K562 (cell line): ENCODE measurements around the gene C4orf51. TPM values are rescaled to one million over a fixed set of nuclear protein-coding genes. Genes with fewer than 3 reads are reported as not detected.

Source experiments
- ATAC-seq: fragments of 200-7000 bp; cut with Tn5 transposase; 3 replicates; pipeline ENCODE4 v1.9.1; 2020; ENCODE audit warnings: moderate library complexity
- BruUV-seq: library from RNA; stranded (reverse); fragments of 400-500 nt; replicated peaks from 2 replicates; lab custom pipeline; 2021; lab: Mats Ljungman, UMichigan
- CTCF ChIA-PET: fragments of 300-600 bp; formaldehyde crosslinking; extraction: SDS; loops from one replicate; lab custom pipeline; 2021; ENCODE audit warnings: low intra/inter-chr PET ratio; lab: Yijun Ruan, JAX
- POLR2A ChIA-PET: fragments of 300-600, 350-650 bp; sonication (Branson Sonifier 250); formaldehyde crosslinking; extraction: SDS; loops from one replicate; lab custom pipeline; 2021; ENCODE audit warnings: antibody characterized with exemption, inconsistent platforms; lab: Yijun Ruan, JAX
- DNase-seq, 4 experiments: peaks; one replicate each; pipeline versions ENCODE4 v3.0.0 to v3.0.0-alpha.2; 2011 to 2018; ENCODE audit warnings: low spot score in 3 of 4, mixed read lengths in 3 of 4; ENCODE audit errors: extremely low read depth in 1 of 4
- FAIRE-seq: peaks from 2 replicates; lab custom pipeline; 2011; peaks lifted over from hg19 to GRCh38; lab: Jason Lieb, UNC
- H2AFZ ChIP-seq: 2 replicates; pipeline ENCODE4 v1.6.0; 2011; ENCODE audit warnings: low read depth, low read length, control low read depth, inconsistent platforms
- H3K27ac ChIP-seq: fragments of 200-600 bp; 3 replicates; pipeline ENCODE4 v1.8.0; 2011; ENCODE audit warnings: low read depth, mild to moderate bottlenecking, control low read depth, inconsistent platforms, low read length, moderate library complexity, mixed read lengths; ENCODE audit errors: extremely low read depth
- H3K27me3 ChIP-seq, 2 experiments: fragments of 300-600 bp in 1 of 2; 2 replicates in 1 of 2; 3 replicates in 1 of 2; pipeline versions ENCODE4 v1.6.0 to v1.8.0; 2011; ENCODE audit warnings: inconsistent platforms in 2 of 2, low read length in 2 of 2, mild to moderate bottlenecking in 1 of 2, mixed read lengths in 1 of 2, moderate library complexity in 1 of 2; ENCODE audit not compliant: control insufficient read depth in 2 of 2, insufficient read depth in 2 of 2
- H3K36me3 ChIP-seq: fragments of 300-600 bp; 3 replicates; pipeline ENCODE4 v1.8.0; 2011; ENCODE audit warnings: mild to moderate bottlenecking, low read length, inconsistent platforms; ENCODE audit not compliant: control insufficient read depth, insufficient read depth
- H3K4me1 ChIP-seq, 2 experiments: fragments of 200-600 bp in 1 of 2; replicated peaks in 1 of 2; 2 replicates in 1 of 2; 3 replicates in 1 of 2; pipeline versions ENCODE4 v1.5.1 to v1.8.0; 2011; ENCODE audit warnings: inconsistent platforms in 2 of 2, low read length in 2 of 2, mild to moderate bottlenecking in 1 of 2, mixed read lengths in 1 of 2, moderate library complexity in 1 of 2; ENCODE audit not compliant: control insufficient read depth in 2 of 2, insufficient read depth in 2 of 2
- H3K4me2 ChIP-seq: 2 replicates; pipeline ENCODE4 v1.6.1; 2011; ENCODE audit warnings: low read length, control low read depth, inconsistent platforms, mixed read lengths; ENCODE audit not compliant: insufficient read depth
- H3K4me3 ChIP-seq: fragments of 200-600 bp; sonication (generic), shearing (Covaris generic); 2 replicates; pipeline ENCODE4 v1.5.1; 2016; ENCODE audit warnings: control low read depth, inconsistent platforms
- H3K79me2 ChIP-seq: fragments of 200-600 bp; 3 replicates; pipeline ENCODE4 v1.8.0; 2011; ENCODE audit warnings: low read length, inconsistent platforms; ENCODE audit not compliant: control insufficient read depth, insufficient read depth
- H3K9ac ChIP-seq, 2 experiments: 2 replicates each; pipeline versions ENCODE4 v1.6.0 to v1.6.1; 2011; ENCODE audit warnings: low read depth in 2 of 2, low read length in 2 of 2, control low read depth in 1 of 2, inconsistent platforms in 1 of 2, mild to moderate bottlenecking in 1 of 2, mixed read lengths in 1 of 2; ENCODE audit not compliant: insufficient read depth in 1 of 2
- H3K9me1 ChIP-seq: one replicate; pipeline ENCODE4 v1.6.0; 2011; ENCODE audit warnings: inconsistent platforms, mild to moderate bottlenecking, low read length, moderate library complexity; ENCODE audit not compliant: control insufficient read depth, insufficient read depth
- H3K9me3 ChIP-seq: replicated peaks from 2 replicates; pipeline ENCODE4 v1.5.1; 2011; ENCODE audit warnings: low read depth, low read length, inconsistent platforms; ENCODE audit not compliant: control insufficient read depth, insufficient read depth
- H4K20me1 ChIP-seq: replicated peaks from 2 replicates; pipeline ENCODE4 v1.6.1; 2011; ENCODE audit warnings: low read length, inconsistent platforms, mixed read lengths; ENCODE audit not compliant: control insufficient read depth, insufficient read depth
- ATF3 ChIP-seq, 2 experiments: fragments of 450-650 bp in 1 of 2; sonication (generic) in 1 of 2; formaldehyde crosslinking in 1 of 2; IDR thresholded peaks in 1 of 2; conservative IDR thresholded peaks in 1 of 2; 2 replicates each; pipeline versions ENCODE4 v1.6.1 to v1.8.1; 2016 to 2023; ENCODE audit warnings: mild to moderate bottlenecking in 2 of 2, moderate library complexity in 2 of 2, inconsistent platforms in 1 of 2, missing genetic modification reagents in 1 of 2
- EP400 ChIP-seq: fragments of 450-650 bp; IDR thresholded peaks from 2 replicates; pipeline ENCODE4 v1.6.1; 2017; ENCODE audit warnings: antibody characterized with exemption, mild to moderate bottlenecking, moderate library complexity
- FOXJ2 ChIP-seq: fragments of 200-800 bp; sonication (Bioruptor generic); IDR thresholded peaks from 2 replicates; pipeline ENCODE4 v1.6.1; 2016; ENCODE audit warnings: missing genetic modification characterization, missing compliant biosample characterization
- GTF3C2 ChIP-seq: IDR thresholded peaks from 3 replicates; pipeline ENCODE4 v1.6.1; 2011; ENCODE audit warnings: borderline replicate concordance, mild to moderate bottlenecking, moderate library complexity; ENCODE audit not compliant: insufficient read length; ENCODE audit errors: extremely low read depth
- HLTF ChIP-seq: fragments of 450-650 bp; IDR thresholded peaks from 2 replicates; pipeline ENCODE4 v1.6.1; 2016
- HNRNPUL1 ChIP-seq: fragments of 200-400 bp; formaldehyde crosslinking; IDR thresholded peaks from 2 replicates; pipeline ENCODE4 v1.6.1; 2017; ENCODE audit warnings: low read length
- NBN ChIP-seq: fragments of 450-650 bp; IDR thresholded peaks from 2 replicates; pipeline ENCODE4 v1.6.1; 2016; ENCODE audit warnings: low read depth, mild to moderate bottlenecking
- SLC30A9 ChIP-seq: fragments of 250-450 bp; sonication (Bioruptor Pico); IDR thresholded peaks from 2 replicates; pipeline ENCODE4 v1.8.0; 2022; ENCODE audit warnings: mild to moderate bottlenecking, moderate library complexity
- TSHZ1 ChIP-seq: fragments of 250-450 bp; sonication (Bioruptor Pico); IDR thresholded peaks from 2 replicates; pipeline ENCODE4 v1.4.0; 2020; ENCODE audit warnings: mild to moderate bottlenecking, moderate library complexity
- ZC3H4 ChIP-seq: sonication (generic); formaldehyde crosslinking; IDR thresholded peaks from 2 replicates; pipeline ENCODE4 v1.9.0; 2021; ENCODE audit warnings: missing genetic modification reagents, borderline replicate concordance
- ZNF124 ChIP-seq: sonication (generic); formaldehyde crosslinking; IDR thresholded peaks from 2 replicates; pipeline ENCODE4 v1.8.1; 2022; ENCODE audit warnings: missing genetic modification reagents
- ZNF165 ChIP-seq: fragments of 250-450 bp; sonication (Bioruptor Pico); IDR thresholded peaks from 2 replicates; pipeline ENCODE4 v1.4.0; 2020; ENCODE audit warnings: borderline replicate concordance
- ZNF239 ChIP-seq: fragments of 250-450 bp; sonication (Bioruptor Pico); IDR thresholded peaks from 2 replicates; pipeline ENCODE4 v1.4.0; 2020; ENCODE audit warnings: mild to moderate bottlenecking
- ZNF551 ChIP-seq: fragments of 250-450 bp; sonication (Bioruptor Pico); IDR thresholded peaks from 2 replicates; pipeline ENCODE4 v1.5.0; 2021; ENCODE audit warnings: mild to moderate bottlenecking, moderate library complexity
- ZNF707 ChIP-seq: fragments of 250-450 bp; sonication (Bioruptor Pico); conservative IDR thresholded peaks from 2 replicates; pipeline ENCODE4 v1.8.0; 2022; ENCODE audit warnings: inconsistent platforms, mild to moderate bottlenecking, moderate library complexity
- ZNF780A ChIP-seq: fragments of 250-450 bp; sonication (Bioruptor Pico); IDR thresholded peaks from 2 replicates; pipeline ENCODE4 v1.5.0; 2021; ENCODE audit warnings: mild to moderate bottlenecking
- WGBS: fragments of 100-300 bp; shearing (Covaris generic); methylation state at CpG from one replicate; pipeline ENCODE4 v1.1.6; 2016; ENCODE audit warnings: low coverage, mixed read lengths; ENCODE audit not compliant: insufficient coverage; ENCODE audit errors: missing lambda C conversion rate; 5-methylcytosine and 5-hydroxymethylcytosine counted together
- in situ Hi-C: fragments of 300-500 bp; cut with MboI; formaldehyde crosslinking; loops from 4 replicates; pipeline ENCODE4 v1.15.0; 2018; ENCODE audit warnings: inconsistent platforms, mixed read lengths
- intact Hi-C: fragments of 100-400 bp; cut with micrococcal nuclease; formaldehyde crosslinking; loops from 2 replicates; pipeline ENCODE4 v1.14.2; 2022
- polyA plus RNA-seq, 8 experiments: library from polyadenylated mRNA; depleted of rRNA in 4 of 8; stranded (reverse) in 5 of 8; unstranded in 3 of 8; fragments of >200 nt; fragmentation: Nextera tagmentation in 2 of 8; fragmentation: Illumina TruSeq in 1 of 8; extraction: Ambion mirVana in 2 of 8; extraction: Trizol in 1 of 8; gene quantifications; 2 replicates each; pipeline versions ENCODE4 v1.2.1 to v1.2.3, GENCODE V29; 2011 to 2014; ENCODE audit warnings: inconsistent platforms in 1 of 8, missing spikeins in 1 of 8
- total RNA-seq, 7 experiments: library from RNA; depleted of rRNA in 6 of 7; stranded (reverse); fragments of >200 nt in 6 of 7; fragmentation: Illumina TruSeq in 2 of 7; extraction: Trizol in 2 of 7; gene quantifications; 2 replicates each; pipeline versions ENCODE4 v1.2.1 to v1.2.3, GENCODE V29; 2011 to 2021; ENCODE audit warnings: low replicate concordance in 1 of 7

The C4orf51 gene
- total and polyA plus RNA-seq, 9 of the 15 experiments (the other 6 are each of a cell fraction or from before 2014, with no cell fraction given) = not detected

- no peak for TF ChIP-seq TSHZ1 (CRISPR knock-in tag)
- no peak for TF ChIP-seq ZNF551 (CRISPR knock-in tag)
- no peak for TF ChIP-seq HLTF
These were observed 29.9 kb downstream of the C4orf51 start (continued) for GRCh38 chr4:145709843-145710242.

- ChIA-PET POLR2A (no interaction called here), CTCF (no interaction called here)
- Histone ChIP-seq H3K79me2 (no peaks in the 10 kb centered on the region), H3K9ac (no peak overlapping the region), H3K4me1 (no peaks in the 10 kb centered on the region), H3K27ac (no peak overlapping the region), H3K9me3 (no peaks in the 10 kb centered on the region), H3K36me3 (no peaks in the 10 kb centered on the region), H2AFZ (no peak overlapping the region), H3K4me3 (no peak overlapping the region), H3K9me1 (no peaks in the 10 kb centered on the region), H3K4me2 (no peak overlapping the region), H4K20me1 (no peaks in the 10 kb centered on the region; the same call in 1 of the 2 replicates), H3K27me3 (no peaks in the 10 kb centered on the region; a peak in 1 of 5 replicates)
- in situ Hi-C loops (no loop called here), intact Hi-C loops (no loop called here)
- 0% methylated on average over 3 of the region's 3 CpGs for WGBS
- FAIRE-seq (no peak), ATAC-seq (no peak), DNase-seq (no peak)
- no TSS peak for BruUV-seq
- TF ChIP-seq FOXJ2 (no peak), ZNF780A (no peak), HNRNPUL1 (no peak), ZC3H4 (CRISPR knock-in tag) (no peak), NBN (no peak), ZNF707 (no peak), ZNF165 (CRISPR knock-in tag) (no peak), ZNF239 (CRISPR knock-in tag) (no peak), GTF3C2 (no peak), SLC30A9 (CRISPR knock-in tag) (no peak), ZNF124 (CRISPR knock-in tag) (no peak), EP400 (no peak), ATF3 (IDR thresholded peaks at IDR 0.05) (no peak), ATF3 (CRISPR knock-in tag; conservative IDR thresholded peaks at IDR 0.05) (no peak)
These were observed 36.3 kb downstream of the C4orf51 start for GRCh38 chr4:145716200-145716599.
